HCEC 1CT (cell line): Measurements from ENCODE around the gene FIGNL1.
A peak's percentile ranks its signal among the peaks of the same experiment; 100 is the strongest.
"Not testable (repeated sequence)": the region's sequence is repeated elsewhere in the genome, so short reads cannot be mapped to it uniquely, and the experiment has no call there.

Experiments
- DNase-seq: peaks from one replicate; pipeline ENCODE4 v3.0.0-alpha.2; 2017

FIGNL1 gene

DNA sequence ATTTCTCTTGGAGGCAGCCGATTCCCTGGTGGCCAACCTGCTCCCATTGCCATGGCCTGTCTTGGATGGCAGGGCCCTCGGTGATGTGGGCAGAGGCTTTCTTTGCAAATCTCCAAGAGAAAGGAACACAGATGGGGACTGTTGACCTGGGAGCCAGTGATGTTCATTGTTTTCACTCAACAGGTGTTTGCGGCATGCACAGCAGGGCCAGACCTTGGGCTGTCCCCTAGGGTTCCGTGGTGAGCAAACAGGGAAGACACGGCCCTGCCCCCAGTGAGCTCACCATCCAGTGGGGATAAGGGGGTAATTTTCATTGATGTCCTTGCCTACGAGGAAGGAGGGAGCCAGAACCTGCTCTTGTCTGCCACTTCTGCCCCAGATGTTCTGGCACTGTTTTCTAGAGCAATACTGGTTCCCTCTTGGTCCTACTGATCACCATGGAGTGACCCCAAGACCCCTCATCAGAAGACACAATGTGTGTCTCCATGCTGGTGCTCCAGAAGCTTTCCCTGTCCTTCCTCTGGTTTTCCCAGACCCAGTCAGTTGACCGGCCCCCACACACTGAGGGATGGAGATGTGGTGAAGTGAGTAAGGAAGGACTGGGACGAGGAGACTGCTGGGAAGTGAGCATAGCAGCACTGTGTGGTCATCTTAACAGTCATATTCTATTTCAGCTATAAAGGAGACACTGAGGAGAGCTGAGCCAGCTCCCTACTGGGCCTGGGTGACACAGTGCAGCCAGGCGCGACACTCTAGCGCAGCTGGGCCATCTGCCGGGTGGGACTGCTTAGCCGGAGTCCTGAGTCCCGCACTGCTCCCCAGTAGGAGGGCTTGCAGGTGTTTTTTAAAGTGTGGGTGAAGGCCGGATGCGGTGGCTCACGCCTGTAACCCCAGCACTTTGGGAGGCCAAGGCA lies 20.4 kb upstream of the FIGNL1 start:
- no peak for DNase-seq

DNA sequence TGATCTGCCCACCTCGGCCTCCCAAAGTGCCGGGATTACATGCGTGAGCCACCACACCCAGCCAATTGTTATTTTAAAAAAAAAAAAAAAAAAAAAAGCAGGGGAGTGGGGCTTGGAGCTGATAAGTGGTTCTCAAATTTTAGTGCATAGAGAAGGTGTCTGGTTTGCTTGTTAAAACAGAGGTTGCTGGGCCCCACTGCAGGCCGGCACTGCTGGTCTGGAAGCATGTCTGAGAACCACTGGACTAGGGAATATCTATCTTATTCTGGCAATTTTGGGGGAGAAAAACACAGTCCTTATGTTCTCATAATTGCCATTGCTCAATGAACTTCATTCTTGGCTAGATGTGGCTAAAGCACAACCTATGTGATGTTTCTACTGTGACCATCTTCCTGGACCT lies 19.0 kb upstream of the FIGNL1 start:
- DNase-seq, result no peak

DNA sequence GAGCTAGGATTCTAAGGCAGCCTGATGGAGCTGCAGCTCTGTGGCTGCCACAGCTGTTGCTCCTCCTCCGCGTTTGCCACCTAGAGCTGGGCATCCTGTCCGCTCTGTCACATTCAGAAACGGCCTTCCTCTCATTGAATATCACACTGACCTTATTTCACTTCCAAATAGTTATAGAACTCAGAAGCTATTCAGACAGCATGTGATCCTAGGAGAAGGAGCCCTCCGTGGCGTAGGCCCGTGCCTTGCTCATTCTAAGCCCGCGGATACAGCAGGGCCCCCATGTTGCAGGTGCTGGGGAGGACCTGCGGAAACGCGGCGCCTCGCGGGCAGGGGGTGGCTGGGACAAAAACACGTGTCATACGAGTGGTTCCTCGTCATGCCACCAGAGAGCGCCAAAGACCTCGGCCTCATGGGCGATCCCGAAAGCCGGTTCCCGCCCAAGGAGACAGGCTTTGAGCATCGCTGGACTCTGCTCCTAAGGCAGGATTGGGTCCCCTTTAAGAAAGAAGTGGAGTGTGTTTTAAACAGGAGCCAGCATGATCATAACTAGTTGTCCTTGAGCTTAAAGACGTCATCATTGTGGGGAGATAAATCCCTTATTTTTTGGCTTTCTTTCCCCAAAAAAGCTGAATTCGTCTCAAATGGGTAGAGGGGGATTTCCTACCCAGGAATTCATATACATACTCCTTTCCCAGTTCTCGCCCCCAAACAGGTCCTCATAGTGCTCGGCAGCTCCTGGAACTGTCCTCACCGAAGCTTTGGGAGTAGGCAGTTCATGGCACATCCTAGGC lies 17.9 kb upstream of the FIGNL1 start:
- DNase-seq, result peak; percentile 63

DNA sequence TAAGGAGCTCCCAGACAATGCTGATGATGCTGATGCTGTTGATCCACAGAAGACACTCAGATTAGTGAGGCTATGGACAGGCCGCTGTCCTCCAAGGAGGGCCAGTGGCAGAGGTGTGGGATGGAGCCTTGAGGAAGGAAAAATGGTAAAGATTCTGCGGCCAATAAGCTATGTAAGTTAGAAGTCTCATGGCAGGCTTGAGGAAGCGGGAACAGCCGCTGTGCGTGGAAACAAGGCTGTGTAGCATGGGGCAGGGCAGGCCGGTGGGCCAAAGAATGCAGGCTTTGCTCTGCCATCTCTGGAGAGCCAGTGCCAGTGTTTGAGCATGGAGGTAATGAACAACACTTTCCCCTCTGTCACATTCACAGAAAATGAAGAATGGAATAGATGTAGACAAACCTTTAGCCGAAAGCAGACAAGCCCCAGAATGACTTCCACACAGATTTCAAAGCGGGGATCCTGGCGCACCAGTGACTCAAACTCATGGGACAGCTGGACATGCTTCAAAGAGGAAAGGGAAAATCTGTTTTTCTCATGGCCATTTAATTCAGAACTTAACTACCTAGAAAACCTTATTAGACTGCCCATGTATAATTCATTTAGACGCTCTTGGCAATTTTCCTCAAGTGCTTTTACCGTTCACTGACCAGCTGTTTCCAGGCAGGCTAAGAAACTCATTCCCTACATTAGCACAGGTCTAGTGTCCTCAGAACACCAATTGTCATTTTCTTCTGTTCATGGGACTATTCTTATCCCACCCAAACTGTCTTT lies 16.9 kb upstream of the FIGNL1 start:
- DNase-seq, result no peak

DNA sequence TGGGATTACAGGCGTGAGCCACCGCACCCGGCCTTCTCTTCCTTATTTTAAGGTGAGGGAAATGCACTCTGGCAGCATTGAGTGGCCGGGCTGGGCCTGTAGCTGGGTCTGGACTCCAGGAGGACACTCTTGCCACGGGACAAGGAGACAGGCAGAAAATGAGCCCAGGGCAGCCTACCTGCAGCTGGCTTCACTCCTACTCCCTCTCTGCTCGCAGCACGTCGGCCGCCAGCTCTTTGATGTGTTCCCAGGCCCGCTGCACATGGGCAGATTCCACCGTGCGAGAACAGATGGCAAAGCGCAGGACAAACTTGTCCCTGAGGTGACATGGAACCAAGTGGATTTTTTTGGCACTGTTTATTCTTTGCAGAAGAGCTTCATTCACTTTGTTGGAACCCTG lies 12.9 kb upstream of the FIGNL1 start:
- DNase-seq, result no peak

DNA sequence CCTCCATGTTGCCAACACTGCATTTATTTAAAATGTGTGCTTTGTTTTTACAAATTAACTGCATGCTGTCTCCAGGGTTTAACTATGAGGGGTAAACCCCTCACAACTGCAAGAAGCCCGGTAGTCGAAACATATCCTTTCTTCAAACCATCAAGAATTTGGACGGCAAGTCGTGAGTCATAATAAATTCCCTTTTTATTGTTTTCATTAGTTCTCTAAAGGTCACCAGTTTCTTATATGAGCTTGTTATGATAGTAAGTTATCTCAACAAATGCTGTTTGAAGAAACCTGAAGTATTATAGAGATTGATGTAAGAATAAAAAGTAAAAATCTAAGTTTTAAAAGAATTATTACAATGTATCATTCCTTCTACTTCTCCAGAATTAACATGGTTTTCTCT lies 12.2 kb upstream of the FIGNL1 start:
- no peak for DNase-seq

DNA sequence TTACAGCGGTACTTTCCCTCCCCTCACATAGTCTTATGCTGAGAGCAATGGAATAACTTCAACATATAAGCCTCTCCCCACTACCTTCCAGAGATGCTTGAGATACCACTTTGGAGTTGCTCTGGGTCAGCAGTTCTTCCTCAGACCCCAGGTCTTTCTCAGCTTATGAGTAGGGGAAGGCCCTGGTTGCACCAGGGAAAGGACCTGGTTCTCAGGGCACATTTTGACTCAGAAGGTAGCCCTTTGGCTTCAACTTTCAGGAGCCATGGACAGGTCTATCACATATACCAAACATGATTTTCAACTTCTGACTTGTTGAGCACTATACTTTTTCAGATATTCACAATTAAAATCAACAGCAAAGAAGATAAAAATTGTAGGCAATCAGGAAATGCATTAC lies 11.5 kb upstream of the FIGNL1 start:
- no peak for DNase-seq

DNA sequence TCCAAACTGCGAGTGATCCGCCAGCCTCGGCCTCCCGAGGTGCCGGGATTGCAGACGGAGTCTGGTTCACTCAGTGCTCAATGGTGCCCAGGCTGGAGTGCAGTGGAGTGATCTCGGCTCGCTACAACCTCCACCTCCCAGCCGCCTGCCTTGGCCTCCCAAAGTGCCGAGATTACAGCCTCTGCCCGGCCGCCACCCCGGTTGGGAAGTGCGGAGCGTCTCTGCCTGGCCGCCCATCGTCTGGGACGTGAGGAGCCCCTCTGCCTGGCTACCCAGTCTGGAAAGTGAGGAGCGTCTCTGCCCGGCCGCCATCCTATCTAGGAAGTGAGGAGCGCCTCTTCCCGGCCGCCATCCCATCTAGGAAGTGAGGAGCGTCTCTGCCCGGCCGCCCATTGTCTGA lies 9.0 kb upstream of the FIGNL1 start:
- not testable (repeated sequence) for DNase-seq

DNA sequence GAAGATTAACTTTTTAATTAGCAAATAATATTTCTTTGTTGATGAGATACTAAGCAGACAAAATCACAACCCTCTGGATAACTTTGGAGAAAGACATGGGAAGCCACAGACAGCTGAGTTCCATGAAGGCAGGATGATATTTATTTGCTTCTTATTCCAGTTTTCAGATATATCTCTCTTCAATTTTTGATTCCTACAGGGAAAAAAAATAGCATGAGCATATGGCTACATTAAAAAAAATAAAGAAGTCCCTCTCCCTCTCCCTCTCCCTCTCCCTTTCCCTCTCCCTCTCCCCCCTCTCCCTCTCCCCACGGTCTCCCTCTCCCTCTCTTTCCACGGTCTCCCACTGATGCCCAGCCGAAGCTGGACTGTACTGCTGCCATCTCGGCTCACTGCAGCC lies 8.5 kb upstream of the FIGNL1 start:
- DNase-seq, result not testable (repeated sequence)

DNA sequence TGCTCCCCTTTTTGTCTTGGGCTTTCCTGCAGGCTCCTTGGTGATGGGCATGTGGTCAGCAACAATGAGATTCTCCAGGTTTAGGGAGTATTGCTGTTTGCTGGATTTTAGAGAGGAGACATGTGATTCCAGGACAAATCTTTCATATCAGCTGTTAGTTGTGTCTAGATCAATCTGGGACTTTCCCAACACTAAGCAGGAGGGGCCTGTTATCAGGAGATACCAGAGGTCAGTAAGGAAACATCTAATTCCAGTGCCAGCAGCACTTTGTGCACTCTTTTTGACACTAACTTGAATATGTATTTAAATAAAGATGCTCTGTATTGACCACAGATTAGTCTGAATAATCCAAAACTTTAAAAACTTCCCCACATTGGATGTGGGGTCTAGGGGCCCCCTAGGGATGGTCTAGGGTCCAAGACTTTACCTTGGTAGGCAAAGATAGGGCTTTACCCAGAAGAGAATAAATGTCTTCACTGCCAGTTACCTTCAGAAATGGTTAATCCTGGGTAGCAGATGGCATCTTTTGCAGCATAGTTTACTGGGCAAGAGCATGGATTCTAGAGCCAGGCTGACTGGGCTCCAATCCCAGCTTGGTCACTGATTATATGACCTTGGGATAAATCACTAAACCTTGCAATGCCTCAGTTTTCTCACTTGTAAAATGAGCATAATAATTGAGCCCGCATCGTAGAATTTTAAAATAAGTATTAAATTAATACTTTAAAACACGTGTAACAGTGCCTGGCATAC lies 6.4 kb upstream of the FIGNL1 start:
- no peak for DNase-seq

DNA sequence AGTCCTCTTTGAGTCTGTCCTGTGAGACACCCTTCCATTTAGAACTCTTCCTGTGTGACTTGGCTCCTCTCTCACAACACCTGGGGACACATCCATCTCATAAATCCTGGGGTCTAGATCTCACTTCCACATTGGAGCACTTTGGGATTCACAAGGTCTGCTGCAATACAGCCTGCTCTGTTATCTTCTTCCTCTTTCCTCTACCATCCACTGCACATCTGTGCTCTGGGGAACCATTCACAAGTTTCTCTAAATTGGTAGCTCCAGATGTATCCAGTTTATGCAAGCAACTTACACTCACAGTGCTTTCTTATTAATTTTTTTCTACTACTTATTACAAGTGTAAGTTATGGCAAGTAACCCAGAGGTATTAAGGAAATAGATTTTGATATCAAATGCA lies 5.5 kb upstream of the FIGNL1 start:
- no peak for DNase-seq

DNA sequence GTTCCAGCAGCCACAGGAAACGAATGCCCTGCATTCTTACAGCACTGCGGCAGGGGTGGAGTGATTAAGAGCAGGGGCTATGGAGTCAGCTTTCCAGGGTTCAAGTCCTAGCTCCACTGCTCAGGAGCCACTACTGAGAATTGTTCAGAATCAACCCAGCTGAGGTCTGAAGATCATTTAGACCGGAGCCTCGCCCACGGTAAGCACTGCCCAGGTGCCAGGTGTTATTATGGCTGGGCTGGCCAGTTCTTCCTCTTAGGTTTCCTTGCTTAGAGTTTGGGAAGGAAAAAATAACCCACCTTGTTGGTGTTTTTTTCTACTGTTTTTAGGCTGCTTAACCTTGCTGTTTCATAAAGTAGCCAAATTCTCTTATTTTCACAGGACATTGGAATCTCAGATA lies 4.8 kb upstream of the FIGNL1 start:
- no peak for DNase-seq

DNA sequence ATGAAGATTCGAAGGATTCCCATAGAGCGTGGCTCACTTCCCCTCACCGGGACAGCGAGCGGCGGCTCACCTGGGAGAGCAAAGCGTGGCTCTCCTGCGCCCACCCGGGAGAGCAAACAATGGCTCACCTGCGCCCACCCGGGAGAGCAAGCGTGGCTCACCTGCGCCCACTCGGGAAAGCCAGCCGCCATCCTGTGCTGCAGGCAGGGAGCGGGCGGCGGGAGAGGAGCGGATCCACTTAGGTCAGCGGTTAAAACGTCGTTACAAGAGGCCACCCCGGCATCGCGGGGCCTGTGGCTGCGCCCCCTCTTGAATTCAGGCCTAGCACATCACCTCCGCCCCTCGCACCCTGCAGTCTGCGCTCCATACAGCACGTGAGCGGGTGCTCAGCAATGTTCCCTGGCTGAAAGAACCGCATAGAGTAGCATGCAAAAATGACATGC lies 461 bp upstream of the FIGNL1 start:
- no peak for DNase-seq

DNA sequence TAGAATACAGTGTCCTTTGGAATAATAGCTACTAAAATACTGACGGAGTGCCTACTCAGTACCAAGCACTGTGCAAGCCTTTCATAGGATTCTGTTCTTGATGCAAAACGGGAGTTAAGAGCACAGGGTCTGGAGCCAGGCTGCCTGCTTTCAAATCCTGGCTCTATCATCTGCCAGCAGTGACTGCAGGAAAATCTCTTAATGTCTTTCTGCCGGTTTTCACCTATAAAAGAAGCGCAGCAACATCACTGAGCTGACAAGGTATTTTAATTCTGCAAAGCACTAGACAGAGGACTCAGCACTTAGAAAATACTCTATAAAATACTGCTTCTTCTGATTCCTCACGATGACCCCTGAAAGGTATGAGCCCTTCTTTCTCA lies 659 bp downstream of the FIGNL1 start:
- DNase-seq, result peak; percentile 1

DNA sequence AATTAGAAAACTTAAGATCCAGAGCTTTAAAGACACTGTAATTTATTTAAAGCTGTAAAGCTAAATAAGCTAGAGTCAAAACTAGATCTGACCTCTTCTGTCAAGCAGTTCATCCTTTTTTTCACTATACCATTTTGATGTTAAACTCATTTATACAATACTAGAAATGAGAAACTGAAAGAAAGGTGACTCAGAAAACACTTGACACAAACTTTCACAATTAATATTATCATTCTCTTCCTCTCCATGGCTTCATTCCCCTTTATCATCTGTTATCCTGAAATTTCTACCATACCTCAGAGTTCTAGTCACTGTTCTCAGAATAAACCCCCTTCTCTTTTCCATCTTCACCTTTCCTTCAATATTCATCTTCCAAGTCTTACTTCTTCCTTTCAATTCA lies 1.3 kb downstream of the FIGNL1 start:
- no peak for DNase-seq

DNA sequence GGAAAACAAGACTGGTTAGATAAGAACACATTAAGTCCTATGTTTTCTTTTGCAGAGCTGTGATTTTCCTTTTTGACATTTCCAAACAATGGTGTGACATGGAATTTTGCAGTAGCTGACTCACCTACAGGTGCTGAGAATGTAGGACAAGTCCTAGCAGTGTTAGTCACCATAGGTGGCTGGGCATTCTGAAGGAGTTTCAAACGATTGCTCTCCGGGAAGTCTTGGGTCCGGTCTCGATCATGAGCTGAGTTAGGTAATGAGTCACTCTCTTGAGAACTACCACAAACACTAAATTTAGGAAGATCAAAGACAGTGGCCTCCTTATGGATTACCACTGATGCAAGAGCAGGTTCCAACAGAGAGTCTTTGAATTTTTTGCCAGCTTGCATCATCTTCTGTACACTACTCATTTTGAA lies 3.6 kb downstream of the FIGNL1 start:
- peak; percentile 90 for DNase-seq

DNA sequence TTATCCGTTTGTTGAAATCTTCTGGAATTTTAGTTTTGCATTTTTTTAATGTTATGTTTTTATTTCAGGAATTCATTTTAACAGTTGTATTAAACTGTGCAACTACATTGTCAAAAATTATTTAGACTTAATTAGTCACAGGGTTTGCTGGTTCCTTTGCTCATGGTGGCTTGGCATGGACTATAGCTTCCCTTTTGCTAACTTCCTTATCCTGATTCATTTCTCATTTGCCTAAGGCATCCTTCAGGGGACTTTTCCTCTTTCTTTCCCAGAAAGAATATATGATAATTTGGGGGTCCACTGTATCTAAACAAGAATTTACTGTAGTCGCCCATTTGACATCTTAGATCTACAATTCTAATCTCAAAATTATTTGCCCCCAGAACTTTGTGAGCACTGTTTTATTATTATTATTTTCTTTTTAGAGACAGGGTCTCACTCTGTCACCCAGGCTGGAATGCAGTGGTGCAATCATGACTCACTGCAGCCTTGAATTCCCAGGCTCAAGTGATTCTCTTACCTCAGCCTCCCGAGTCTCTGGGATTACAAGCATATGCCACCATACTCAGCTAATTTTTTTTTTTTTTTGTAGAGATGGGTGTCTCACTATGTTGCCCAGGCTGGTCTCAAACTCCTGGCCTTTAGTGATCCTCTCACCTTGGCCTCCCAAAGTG lies 13.9 kb downstream of the FIGNL1 start:
- DNase-seq, result peak; percentile 65

DNA sequence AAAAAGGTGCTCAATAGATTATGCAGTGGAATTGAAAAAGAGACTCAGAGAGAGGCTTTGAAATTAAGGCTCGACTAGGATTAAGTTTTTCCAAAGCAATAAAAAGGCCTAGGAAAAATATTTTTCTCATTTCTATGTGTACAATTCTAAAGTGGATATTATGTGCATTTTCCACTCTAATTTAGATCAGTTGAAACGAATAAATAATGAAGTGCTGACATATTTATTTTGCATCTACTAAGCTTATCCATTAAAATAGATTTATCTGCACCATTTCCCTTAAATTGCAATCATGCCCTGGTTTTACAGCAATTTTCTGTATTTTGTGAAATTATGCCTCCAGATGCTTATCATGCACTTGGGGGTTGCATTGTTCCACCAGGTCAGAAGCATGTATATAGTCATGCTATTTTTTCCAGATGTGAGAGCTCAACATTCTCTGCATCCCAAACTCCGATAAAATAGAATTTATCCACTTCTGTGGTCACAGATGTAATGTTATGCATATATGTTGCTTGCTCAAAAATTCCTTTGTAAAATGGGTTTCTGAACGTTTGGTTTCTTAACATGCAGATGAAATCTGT lies 18.3 kb downstream of the FIGNL1 start:
- DNase-seq, result no peak

DNA sequence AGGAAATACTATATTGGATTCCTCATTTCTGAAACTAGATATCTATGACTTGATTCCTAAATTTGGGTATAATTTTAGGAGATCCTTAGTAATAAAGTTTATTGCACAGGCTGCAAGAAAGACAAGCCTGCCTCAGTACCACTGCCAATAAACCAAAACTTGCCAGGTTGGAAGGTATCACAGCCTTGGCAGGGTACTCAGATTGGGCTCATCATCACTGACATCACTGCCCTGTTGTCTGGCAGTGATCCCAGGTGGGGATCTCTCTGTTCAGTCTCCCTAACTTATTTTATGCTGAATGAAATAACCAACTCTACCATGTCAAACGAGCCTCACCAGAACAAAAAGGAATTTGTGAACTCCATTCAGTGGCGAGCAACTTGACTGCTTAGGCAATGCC lies 18.8 kb downstream of the FIGNL1 start:
- no peak for DNase-seq

DNA sequence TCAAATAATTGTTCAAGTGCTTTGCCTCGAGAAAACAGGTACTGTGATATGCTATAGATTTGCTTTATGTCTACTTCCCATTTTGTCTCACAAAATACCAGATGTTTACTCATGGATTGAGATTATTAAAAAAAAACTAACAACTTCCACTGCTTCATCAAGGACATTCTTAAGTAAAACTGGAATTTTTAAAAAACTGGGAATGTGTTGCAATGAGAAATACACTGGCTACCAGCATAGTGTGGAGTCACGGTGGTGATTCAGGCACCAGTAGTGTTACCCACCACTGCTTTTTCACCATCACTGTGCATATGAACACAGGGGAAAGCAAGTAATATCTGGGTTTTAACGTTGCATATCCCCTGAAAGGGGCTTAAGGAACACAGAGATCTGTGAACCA lies 21.2 kb downstream of the FIGNL1 start:
- no peak for DNase-seq

DNA sequence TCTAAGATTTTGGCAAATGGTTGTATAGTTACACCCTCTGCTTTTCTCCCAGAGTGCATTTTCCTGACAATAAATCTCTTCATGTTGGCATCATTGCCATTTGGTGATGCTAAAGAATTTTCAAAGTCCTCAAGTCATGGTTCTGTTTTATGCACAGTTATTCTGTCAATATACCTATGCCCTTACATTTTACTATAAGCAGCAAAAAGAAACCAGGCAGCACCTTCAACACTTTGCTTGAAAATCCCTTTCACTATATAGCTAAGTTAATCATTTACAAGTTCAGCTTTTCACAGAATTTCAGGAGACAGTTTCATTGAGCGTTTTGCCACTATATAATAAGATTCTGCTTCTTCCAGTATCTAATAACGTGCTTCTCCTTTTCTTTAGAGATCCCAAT lies 22.6 kb downstream of the FIGNL1 start:
- DNase-seq, result no peak
